Fibroblast of the aortic adventitia (primary cell): Measurements from ENCODE around the gene EPM2AIP1. TPM values are rescaled to one million over a fixed set of nuclear protein-coding genes. Genes with fewer than 3 reads are reported as not detected.

Experiments
- DNase-seq: peaks from one replicate; pipeline ENCODE4 v3.0.0-alpha.2; 2010; ENCODE audit warnings: low read depth
- H3K4me3 ChIP-seq: 2 replicates; pipeline ENCODE4 v1.5.1; 2011; ENCODE audit warnings: low read depth, mild to moderate bottlenecking, control low read depth, low read length, moderate library complexity
- small RNA-seq: library from RNA; depleted of rRNA; stranded (forward); fragments of <200 nt; gene quantifications from one replicate; pipeline ENCODE3, GENCODE V24; 2012
- total RNA-seq: library from RNA; depleted of rRNA; stranded (reverse); fragments of >200 nt; gene quantifications from 2 replicates; pipeline ENCODE4 v1.2.3, GENCODE V29; 2012; ENCODE audit warnings: low replicate concordance
- TF ChIP-seq, protein P1 (sequence below): IDR thresholded peaks from 2 replicates; pipeline ENCODE4 v1.5.1; 2011; ENCODE audit warnings: mild to moderate bottlenecking, low read length, control low read depth, inconsistent platforms; ENCODE audit not compliant: insufficient read depth

Gene EPM2AIP1
- total RNA-seq, 1 donor: 26.5 TPM

DNA sequence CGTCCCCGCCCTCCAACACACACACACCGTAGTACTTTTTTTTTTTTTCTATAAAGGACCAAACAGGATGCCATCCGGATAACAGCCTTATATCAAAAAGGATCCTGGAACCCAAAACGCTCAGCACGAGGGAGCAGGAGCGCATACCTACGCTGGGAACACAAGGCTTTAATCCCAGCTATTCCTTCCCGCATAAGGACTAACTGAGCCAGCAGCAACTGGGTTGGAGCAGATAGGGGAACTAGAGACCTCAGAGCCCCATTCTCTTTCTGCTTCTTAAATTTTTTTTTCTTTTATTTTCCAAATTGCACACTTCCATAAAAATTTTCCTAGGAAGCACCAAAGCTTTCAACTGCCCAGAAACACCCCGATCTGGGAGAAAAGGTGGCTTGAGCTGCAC, 49.3 kb downstream of the EPM2AIP1 start:
- peak overlapping the region; percentile 77 for H3K4me3 ChIP-seq
- no peak for DNase-seq
- TF ChIP-seq, protein P1, sequence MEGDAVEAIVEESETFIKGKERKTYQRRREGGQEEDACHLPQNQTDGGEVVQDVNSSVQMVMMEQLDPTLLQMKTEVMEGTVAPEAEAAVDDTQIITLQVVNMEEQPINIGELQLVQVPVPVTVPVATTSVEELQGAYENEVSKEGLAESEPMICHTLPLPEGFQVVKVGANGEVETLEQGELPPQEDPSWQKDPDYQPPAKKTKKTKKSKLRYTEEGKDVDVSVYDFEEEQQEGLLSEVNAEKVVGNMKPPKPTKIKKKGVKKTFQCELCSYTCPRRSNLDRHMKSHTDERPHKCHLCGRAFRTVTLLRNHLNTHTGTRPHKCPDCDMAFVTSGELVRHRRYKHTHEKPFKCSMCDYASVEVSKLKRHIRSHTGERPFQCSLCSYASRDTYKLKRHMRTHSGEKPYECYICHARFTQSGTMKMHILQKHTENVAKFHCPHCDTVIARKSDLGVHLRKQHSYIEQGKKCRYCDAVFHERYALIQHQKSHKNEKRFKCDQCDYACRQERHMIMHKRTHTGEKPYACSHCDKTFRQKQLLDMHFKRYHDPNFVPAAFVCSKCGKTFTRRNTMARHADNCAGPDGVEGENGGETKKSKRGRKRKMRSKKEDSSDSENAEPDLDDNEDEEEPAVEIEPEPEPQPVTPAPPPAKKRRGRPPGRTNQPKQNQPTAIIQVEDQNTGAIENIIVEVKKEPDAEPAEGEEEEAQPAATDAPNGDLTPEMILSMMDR: no peak

DNA sequence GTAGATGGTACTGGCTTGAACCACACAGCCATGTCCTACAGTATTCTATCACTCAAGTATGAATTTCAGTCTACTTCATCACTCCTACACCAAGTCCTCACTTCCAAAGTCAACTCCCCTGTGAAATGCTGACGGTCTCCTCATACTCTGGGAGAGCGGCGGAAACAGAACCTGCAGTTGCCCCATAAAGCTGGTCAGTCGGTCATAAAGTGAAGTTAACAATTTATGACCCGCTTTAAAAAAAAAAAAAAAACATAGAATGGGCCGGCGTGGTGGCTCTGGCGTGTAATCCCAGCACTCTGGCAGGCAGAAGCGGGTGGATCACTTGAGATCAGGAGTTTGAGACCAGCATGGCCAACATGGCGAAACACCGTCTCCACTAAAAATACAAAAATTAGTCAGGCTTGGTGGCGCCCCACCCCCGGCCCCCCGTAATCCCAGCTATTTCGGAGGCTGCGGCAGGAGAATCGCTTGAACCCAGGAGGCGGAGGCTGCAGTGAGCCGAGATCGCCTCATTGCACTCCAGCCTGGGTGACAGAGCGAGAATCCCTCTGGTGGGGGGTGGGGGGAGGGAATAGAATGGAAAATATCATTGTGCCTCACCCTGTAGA, 50.2 kb downstream of the EPM2AIP1 start:
- H3K4me3 ChIP-seq: no peak overlapping the region
- TF ChIP-seq, protein P1: no peak
- no peak for DNase-seq

DNA sequence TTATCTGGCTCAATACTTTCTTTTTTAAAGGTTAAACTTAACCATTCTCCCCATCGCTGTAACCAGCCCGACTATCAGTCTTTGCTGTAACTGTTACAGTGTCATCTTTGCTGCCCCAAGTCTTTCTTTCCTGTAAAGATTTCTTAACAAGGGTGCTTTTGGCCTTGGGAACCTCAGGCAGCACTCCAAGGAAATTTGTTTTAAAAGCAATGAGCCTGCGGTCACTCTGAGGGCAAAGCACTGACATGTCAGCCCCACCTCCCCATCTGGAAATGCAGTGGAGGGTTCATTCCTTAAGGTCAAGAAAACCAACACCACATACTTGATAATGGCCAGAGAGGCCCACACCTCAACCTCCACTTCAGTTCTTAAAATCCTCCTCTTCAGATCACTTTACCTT, 51.3 kb downstream of the EPM2AIP1 start:
- DNase-seq: peak; percentile 61
- H3K4me3 ChIP-seq: no peak overlapping the region
- TF ChIP-seq, protein P1: no peak

DNA sequence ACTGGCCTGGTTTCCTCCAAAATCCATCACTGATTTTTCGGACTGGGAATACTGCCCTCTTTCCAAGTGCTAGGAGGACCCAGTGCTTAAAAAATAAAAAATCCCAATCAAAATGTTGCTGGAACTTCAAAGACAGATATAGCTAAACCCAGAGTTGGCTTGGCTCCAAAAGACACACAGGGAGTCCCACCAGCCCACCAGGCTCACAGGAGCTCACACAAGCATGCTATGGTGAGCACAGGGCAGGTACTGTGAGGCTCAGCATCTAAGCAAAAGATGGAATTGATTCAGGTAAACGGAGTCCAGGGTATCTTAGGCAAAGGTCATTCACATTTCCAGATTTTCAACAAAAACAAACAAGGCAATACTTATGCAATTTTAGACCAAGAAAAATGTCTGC, 51.8 kb downstream of the EPM2AIP1 start:
- DNase-seq: no peak
- TF ChIP-seq, protein P1: no peak

DNA sequence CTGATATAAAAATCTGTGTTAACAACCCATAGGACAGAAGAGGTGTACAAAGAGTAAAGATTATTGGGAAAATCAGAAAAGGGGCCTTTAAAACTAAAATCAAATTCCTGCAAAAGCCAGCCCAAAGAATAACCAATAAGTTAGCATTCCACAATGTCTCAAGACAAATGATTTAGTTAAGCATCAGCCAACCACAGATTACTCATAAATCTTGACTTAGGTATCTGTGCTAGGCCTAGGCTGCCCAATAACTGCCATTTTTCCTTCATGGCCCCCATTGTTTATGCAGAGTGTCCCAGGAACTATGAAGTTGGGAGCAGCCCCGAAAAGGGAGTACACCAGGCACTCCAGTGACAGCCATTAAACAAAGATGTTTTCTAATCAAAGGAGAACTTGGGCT, 55.4 kb downstream of the EPM2AIP1 start:
- DNase-seq: peak; percentile 34
- TF ChIP-seq, protein P1: no peak
- no peak overlapping the region for H3K4me3 ChIP-seq

More for the DNA sequence above, 51.8 kb downstream of the EPM2AIP1 start:
- H3K4me3 ChIP-seq: no peak overlapping the region

Small RNA genes lying within 50 kb of the gene (small RNA-seq; reads per million reads assigned to genes)
- not detected for gene RNU6ATAC4P

Other genes starting within 250 kb of the EPM2AIP1 start
- gene DCLK3, start 228.6 kb downstream of the EPM2AIP1 start, total RNA-seq: 0.25 TPM in 1 of 2 replicates, not detected in the other
- gene TRANK1, start 48.1 kb downstream of the EPM2AIP1 start, total RNA-seq: 32.9 and 123 TPM in 2 replicates
- gene MLH1, start 387 bp upstream of the EPM2AIP1 start, total RNA-seq: 56.5 and 63.6 TPM in 2 replicates
- 46.8 and 144 TPM in 2 replicates for gene LRRFIP2, start 181.5 kb upstream of the EPM2AIP1 start, total RNA-seq